ENCODE results near the gene UQCR11. TPM values are rescaled to one million over a fixed set of nuclear protein-coding genes. Genes with fewer than 3 reads are reported as not detected.

The UQCR11 gene
- total RNA-seq, 1 donor from 2014 or later, result 61.0 TPM

DNA sequence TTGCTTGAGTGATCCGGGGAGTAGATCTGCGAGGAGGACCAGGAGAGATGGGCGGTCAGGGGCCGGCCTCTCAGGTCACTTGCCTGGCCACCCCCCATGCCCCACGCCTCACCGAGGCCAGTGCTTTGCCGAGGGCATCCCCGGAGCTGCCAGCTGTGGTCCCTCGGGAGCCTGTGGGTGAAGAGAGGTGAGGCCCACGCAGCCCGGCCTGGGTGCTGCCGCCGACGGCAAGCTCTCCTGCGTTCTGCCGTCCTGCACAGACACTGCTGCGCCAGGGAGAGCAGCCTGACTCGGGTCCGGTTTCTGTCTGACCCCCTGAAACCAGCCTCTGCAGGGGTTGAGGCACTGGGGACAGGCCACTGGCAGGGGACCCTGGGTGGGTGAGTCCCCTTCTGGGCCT lies 15.8 kb upstream of the UQCR11 start:
- H3K4me1 ChIP-seq, result no peaks in the 10 kb centered on the region
- H3K4me3 ChIP-seq, result no peak overlapping the region
- H3K27ac ChIP-seq, result no peak overlapping the region
- H3K27me3 ChIP-seq, result no peaks in the 10 kb centered on the region
- peaks cover 32 to 63% of the 10 kb centered on the region in 2 donors for H3K36me3 ChIP-seq
- no peaks in the 10 kb centered on the region for H3K9me3 ChIP-seq
- TF ChIP-seq, protein P1, sequence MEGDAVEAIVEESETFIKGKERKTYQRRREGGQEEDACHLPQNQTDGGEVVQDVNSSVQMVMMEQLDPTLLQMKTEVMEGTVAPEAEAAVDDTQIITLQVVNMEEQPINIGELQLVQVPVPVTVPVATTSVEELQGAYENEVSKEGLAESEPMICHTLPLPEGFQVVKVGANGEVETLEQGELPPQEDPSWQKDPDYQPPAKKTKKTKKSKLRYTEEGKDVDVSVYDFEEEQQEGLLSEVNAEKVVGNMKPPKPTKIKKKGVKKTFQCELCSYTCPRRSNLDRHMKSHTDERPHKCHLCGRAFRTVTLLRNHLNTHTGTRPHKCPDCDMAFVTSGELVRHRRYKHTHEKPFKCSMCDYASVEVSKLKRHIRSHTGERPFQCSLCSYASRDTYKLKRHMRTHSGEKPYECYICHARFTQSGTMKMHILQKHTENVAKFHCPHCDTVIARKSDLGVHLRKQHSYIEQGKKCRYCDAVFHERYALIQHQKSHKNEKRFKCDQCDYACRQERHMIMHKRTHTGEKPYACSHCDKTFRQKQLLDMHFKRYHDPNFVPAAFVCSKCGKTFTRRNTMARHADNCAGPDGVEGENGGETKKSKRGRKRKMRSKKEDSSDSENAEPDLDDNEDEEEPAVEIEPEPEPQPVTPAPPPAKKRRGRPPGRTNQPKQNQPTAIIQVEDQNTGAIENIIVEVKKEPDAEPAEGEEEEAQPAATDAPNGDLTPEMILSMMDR (IDR thresholded peaks at IDR 0.05), result no peak
- no peak for DNase-seq (ENCODE audit: low spot score in 2 of 2)
- intact Hi-C loops (cut with DNase I), result no loop called here

DNA sequence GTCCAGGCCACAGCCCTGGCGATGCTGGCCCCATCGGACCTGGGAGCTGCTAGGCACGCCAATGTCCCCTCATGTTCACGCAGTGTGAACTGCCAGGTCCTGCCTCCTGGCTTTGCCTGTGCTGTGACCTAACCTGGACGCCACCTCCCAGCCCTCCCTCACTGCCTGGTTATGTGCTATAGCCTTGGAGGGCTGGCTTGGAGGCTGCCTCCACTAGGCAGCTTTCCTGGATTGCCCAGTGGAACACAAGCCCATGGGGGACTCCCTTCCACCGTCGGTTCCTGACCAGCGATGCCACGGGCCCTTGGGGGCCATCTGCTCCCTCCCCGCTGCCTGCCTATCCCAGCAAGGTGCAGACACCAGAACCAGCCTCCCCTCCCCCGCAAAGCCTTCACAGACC lies 15.2 kb upstream of the UQCR11 start:
- no peak for DNase-seq (ENCODE audit: low spot score in 2 of 2)
- peaks cover 31 to 63% of the 10 kb centered on the region in 2 donors for H3K36me3 ChIP-seq
- H3K4me1 ChIP-seq, result no peaks in the 10 kb centered on the region
- no peak overlapping the region for H3K4me3 ChIP-seq
- H3K9me3 ChIP-seq, result no peaks in the 10 kb centered on the region
- H3K27me3 ChIP-seq, result no peaks in the 10 kb centered on the region
- intact Hi-C loops (cut with DNase I), result no loop called here
- H3K27ac ChIP-seq, result no peak overlapping the region
- TF ChIP-seq, protein P1 (IDR thresholded peaks at IDR 0.05), result no peak

DNA sequence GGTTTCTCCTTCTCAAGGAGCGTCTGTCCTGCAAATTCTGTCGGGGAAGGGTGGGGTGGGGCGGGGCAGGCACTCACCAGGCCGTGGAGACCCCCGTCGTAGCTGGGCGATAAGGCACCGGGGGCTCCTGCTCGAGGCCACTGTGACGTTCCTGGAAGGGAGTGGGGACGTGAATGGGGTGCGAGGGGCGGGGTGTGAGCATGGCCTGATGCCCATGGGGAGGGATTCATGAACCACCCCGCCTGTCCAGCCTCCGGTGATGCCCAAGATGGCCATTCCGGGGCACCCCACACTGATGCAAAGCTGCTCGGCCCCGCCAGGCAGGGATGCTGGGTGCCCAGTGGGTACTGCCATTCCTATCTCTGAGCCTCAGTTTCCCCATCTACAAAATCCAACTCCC lies 14.4 kb upstream of the UQCR11 start:
- TF ChIP-seq, protein P1 (IDR thresholded peaks at IDR 0.05), result no peak
- H3K4me3 ChIP-seq, result no peak overlapping the region
- intact Hi-C loops (cut with DNase I), result no loop called here
- DNase-seq (ENCODE audit: low spot score in 2 of 2), result no peak
- no peaks in the 10 kb centered on the region for H3K27me3 ChIP-seq
- no peaks in the 10 kb centered on the region for H3K9me3 ChIP-seq
- no peaks in the 10 kb centered on the region for H3K4me1 ChIP-seq
- H3K36me3 ChIP-seq, result peaks cover 38 to 64% of the 10 kb centered on the region in 2 donors
- H3K27ac ChIP-seq, result no peak overlapping the region

DNA sequence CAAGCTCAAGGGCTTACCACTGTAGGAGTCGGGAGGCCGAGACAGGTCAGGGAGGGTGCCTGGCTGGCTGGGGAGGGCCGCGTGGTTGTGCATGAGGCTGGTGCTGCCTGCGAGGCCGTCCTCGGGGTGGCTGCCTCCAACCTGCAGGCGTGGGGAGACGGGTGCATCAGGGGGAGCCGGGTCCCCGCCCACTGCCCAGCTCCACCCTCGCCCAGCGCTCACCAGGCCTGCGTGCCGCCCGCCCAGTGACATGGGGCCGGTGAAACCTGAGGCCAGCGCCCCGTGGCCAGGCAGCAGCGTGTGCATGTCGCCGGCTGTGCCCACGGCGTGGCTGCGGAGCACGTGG lies 13.8 kb upstream of the UQCR11 start:
- intact Hi-C loops (cut with DNase I), result no loop called here
- no peaks in the 10 kb centered on the region for H3K27me3 ChIP-seq
- no peak overlapping the region for H3K4me3 ChIP-seq
- TF ChIP-seq, protein P1 (IDR thresholded peaks at IDR 0.05), result no peak
- DNase-seq (ENCODE audit: low spot score in 2 of 2), result no peak
- H3K36me3 ChIP-seq, result peaks cover 42 to 67% of the 10 kb centered on the region in 2 donors
- no peaks in the 10 kb centered on the region for H3K9me3 ChIP-seq
- no peaks in the 10 kb centered on the region for H3K4me1 ChIP-seq
- no peak overlapping the region for H3K27ac ChIP-seq

DNA sequence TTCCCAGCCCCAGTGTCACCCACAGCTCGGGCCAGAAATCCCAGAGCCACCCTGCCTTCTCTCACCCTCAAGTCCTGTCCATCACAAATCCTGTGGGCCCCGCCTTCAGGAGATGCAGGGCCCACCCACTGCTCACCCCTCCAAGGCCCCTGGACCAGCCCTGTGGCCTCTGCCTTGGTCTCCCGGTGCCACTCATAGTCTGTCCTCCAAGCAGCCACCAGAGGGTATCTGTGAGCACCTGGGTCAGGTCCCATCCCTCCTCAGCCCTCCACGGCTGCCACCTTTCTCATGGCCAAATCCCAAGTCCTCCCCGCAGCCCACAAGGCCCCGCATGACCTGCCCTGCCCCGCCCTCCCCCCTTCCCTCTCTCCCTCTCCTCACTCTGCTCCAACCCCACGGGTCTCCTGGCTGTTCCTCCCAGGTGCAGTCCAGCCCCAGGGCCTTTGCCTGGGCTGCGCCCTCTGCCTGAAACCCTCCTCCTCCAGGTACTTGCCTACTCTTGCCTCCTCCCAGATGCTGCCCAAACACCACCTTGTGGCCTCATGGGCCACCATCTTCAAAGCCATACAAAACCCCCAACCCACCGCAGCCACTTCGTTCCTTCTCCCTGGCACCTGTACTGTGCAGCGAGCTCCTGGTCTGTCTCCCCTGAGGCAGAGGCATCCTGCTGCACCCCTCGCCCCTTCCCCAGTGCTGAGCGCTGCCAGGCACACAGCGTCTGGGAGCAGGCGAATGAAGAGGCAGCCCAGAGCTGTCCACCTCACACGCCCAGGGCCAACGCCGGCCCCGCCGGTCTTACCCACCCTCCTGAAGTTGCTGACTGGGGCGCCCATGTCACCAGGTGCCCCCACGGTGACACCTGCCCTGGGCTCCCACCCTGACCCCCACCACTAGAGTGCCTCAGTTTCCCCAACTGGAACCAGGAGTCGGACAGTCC lies 13.2 kb upstream of the UQCR11 start:
- H3K27me3 ChIP-seq, result no peaks in the 10 kb centered on the region
- H3K4me1 ChIP-seq, result no peaks in the 10 kb centered on the region
- intact Hi-C loops (cut with DNase I), result no loop called here
- H3K27ac ChIP-seq, result no peak overlapping the region
- no peak for DNase-seq (ENCODE audit: low spot score in 2 of 2)
- TF ChIP-seq, protein P1 (IDR thresholded peaks at IDR 0.05), result peak in 1 of 3 experiments; percentile 13
- H3K9me3 ChIP-seq, result no peaks in the 10 kb centered on the region
- no peak overlapping the region for H3K4me3 ChIP-seq
- peaks cover 40 to 69% of the 10 kb centered on the region in 2 donors for H3K36me3 ChIP-seq

All from ascending aorta (tissue), 2 donors.